Retinal pigment epithelial cell (primary cell): ENCODE results near the gene PRR33.

ENCODE experiments used
- DNase-seq: peaks from one replicate; pipeline ENCODE4 v3.0.0-alpha.2; 2010; ENCODE audit warnings: low read depth
- H3K4me3 ChIP-seq: 2 replicates; pipeline ENCODE4 v1.5.1; 2011; ENCODE audit warnings: mild to moderate bottlenecking, low read length, control low read depth, moderate library complexity
- CTCF ChIP-seq: conservative IDR thresholded peaks from 2 replicates; pipeline ENCODE4 v1.5.1; 2011; ENCODE audit warnings: low read depth, low read length, control low read depth, inconsistent platforms

PRR33 gene

GRCh38 chr11:1847926-1848639, 43.6 kb downstream of the PRR33 start:
- no peak for DNase-seq
- TF ChIP-seq CTCF, result no peak
- no peak overlapping the region for H3K4me3 ChIP-seq

- DNase-seq, result no peak
- no peak overlapping the region for H3K4me3 ChIP-seq
- no peak for TF ChIP-seq CTCF
These were observed 44.5 kb downstream of the PRR33 start for GRCh38 chr11:1847006-1847735.

GRCh38 chr11:1846453-1846932, 45.2 kb downstream of the PRR33 start:
- no peak for DNase-seq
- no peak for TF ChIP-seq CTCF

GRCh38 chr11:1845561-1846452, 45.9 kb downstream of the PRR33 start:
- H3K4me3 ChIP-seq, result no peak overlapping the region
- no peak for TF ChIP-seq CTCF
- no peak for DNase-seq

More at GRCh38 chr11:1846453-1846932, 45.2 kb downstream of the PRR33 start:
- no peak overlapping the region for H3K4me3 ChIP-seq

- DNase-seq, result no peak
- TF ChIP-seq CTCF, result no peak
- no peak overlapping the region for H3K4me3 ChIP-seq
These were observed 46.6 kb downstream of the PRR33 start for GRCh38 chr11:1845095-1845429.

- H3K4me3 ChIP-seq, result no peak overlapping the region
- no peak for TF ChIP-seq CTCF
- DNase-seq, result no peak
These were observed 47.2 kb downstream of the PRR33 start for GRCh38 chr11:1844221-1845094.
